ENCODE measurements around the gene MED13.

Gene MED13

DNA sequence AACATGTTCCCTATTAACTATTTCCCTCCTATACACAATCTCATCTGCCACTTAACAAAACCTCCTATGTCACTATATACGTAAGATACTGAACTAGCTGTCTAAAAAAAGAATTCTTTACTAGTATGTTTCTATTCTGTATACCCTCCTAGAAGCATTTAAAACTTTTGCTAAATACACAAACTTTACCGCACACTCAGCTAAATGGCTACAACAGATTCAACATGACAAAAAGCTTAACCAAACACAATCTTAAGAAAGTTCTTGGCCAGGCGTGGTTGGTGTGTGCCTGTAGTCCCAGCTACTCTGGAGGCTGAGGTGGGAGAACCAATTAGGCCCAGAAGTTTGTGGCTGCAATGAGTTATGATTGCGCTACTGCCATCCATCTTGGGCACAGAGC, 20.0 kb downstream of the MED13 start:
- no peak for FAIRE-seq

DNA sequence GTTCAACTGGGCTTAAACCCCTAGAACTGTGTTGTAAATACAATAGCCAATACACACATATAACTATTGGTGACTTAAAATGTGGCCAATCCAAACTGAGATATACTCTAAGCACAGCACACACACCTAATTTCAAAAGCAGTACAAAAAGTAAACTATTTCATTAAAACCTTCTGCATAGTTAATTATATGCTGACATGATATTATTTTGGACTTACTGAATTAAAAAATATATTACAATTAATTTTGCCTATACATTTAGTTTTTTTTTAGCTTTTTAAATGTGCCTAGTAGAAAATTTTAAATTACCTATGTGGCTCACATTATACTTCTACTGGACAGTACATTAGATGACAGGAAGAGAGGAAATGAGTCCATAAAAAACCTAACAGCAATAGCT, 21.5 kb downstream of the MED13 start:
- FAIRE-seq = no peak
- no peak for DNase-seq (ENCODE audit: insufficient read length, low spot score)
- TF ChIP-seq, protein P1, sequence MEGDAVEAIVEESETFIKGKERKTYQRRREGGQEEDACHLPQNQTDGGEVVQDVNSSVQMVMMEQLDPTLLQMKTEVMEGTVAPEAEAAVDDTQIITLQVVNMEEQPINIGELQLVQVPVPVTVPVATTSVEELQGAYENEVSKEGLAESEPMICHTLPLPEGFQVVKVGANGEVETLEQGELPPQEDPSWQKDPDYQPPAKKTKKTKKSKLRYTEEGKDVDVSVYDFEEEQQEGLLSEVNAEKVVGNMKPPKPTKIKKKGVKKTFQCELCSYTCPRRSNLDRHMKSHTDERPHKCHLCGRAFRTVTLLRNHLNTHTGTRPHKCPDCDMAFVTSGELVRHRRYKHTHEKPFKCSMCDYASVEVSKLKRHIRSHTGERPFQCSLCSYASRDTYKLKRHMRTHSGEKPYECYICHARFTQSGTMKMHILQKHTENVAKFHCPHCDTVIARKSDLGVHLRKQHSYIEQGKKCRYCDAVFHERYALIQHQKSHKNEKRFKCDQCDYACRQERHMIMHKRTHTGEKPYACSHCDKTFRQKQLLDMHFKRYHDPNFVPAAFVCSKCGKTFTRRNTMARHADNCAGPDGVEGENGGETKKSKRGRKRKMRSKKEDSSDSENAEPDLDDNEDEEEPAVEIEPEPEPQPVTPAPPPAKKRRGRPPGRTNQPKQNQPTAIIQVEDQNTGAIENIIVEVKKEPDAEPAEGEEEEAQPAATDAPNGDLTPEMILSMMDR (IDR thresholded peaks at IDR 0.05; ENCODE audit: insufficient read depth, missing control alignments) = no peak

More for the DNA sequence above, 20.0 kb downstream of the MED13 start:
- DNase-seq (ENCODE audit: insufficient read length, low spot score) = no peak
- TF ChIP-seq, protein P1 (IDR thresholded peaks at IDR 0.05; ENCODE audit: insufficient read depth, missing control alignments) = no peak

DNA sequence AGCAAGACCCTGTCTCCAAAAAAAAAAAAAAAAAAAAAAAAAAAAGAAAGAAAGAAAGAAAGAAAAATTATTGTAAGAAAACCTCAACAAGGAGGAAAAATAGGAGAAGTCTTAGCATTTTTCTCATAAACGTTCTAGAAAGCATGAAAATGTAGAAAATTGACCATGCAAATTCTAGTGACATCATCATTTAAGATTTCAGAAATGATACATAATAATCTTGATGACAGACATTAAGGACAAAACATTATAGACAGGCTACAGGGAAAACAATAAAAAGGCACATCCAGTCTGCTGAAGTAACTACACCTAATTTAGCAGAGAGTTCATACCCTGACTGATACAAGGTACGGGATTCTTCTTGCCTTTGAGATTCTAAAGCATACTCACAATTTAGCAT, 21.9 kb downstream of the MED13 start:
- FAIRE-seq (no peak), DNase-seq (ENCODE audit: insufficient read length, low spot score) (no peak)
- TF ChIP-seq, protein P1 (IDR thresholded peaks at IDR 0.05; ENCODE audit: insufficient read depth, missing control alignments) = no peak

DNA sequence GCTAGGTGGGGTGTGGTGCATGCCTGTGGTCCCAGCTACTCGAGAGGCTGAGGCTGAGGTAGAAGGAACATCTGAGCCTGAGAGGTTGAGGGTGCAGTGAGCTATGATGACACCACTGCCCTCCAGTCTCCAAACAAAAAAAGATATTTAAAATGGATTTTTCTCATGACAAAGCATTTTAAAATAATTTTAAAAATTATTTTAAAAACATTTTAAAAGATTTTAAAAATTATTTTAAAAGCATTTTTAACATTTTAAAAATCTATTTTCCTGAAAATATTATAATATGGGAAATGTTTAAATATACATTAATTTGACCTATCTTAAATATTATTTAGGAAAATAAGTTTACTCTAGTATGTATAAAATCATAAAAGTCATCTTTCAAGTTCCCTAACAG, 26.8 kb downstream of the MED13 start:
- TF ChIP-seq, protein P1 (IDR thresholded peaks at IDR 0.05; ENCODE audit: insufficient read depth, missing control alignments) = no peak
- FAIRE-seq (no peak), DNase-seq (ENCODE audit: insufficient read length, low spot score) (no peak)

DNA sequence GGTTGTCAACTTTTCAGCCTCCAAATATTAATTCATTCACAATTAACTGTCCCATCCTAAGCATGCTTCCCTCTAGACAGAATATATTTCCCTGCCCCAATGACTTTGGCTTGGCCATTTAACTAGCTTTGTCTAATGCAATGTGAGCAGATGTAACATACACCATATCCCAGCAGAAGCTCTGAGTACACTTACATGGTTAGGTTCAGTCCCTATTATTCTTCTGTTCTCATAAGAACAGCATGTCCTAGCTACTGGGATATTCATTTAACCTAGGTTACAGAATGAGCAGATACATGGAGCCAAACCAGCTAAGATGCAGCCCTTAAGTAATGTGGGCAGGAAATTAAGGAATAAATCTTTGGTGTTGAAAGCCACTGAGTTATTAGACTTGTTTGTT, 31.8 kb downstream of the MED13 start:
- no peak for FAIRE-seq

DNA sequence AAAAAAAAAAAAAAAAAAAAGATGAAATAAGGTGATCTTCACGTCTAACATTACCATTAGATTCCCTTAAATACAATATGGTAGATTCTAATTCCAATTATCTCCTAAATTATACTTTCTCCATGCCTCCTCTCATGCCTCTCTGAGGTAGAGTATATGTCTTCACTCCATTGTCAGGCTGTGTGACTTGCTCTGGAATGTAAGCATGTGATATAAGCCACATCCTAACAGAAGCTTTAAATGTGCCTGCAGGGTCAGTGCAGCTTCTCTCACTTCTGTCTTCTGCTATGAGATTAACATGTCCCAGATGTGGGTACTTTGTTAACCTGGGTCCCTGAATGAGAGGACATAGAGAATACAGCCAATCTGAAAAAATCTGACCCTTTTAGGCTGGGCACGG, 32.6 kb downstream of the MED13 start:
- no peak for FAIRE-seq
- TF ChIP-seq, protein P1 (IDR thresholded peaks at IDR 0.05; ENCODE audit: insufficient read depth, missing control alignments) = no peak
- DNase-seq (ENCODE audit: insufficient read length, low spot score) = no peak

More for the DNA sequence above, 31.8 kb downstream of the MED13 start:
- no peak for DNase-seq (ENCODE audit: insufficient read length, low spot score)
- TF ChIP-seq, protein P1 (IDR thresholded peaks at IDR 0.05; ENCODE audit: insufficient read depth, missing control alignments) = no peak

DNA sequence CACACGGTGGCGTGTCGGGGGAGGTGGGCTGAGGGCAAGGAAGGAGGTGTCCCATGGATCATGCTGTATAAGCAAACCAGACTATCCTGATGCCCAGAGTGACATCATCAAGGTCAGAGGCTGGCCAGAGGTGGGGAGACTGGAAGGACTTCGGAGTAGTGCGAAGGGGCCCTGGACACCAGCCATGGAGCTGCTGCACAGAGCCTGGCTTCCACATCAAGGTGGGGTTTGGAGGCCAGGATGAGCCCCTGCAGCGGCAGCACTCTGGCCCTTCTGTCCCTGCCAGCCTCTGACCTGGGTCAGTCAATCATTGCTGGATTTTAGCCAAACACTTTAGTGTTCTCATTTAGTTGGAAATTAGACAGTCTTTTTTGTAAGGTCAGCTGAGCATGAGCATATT, 34.8 kb downstream of the MED13 start:
- no peak for DNase-seq (ENCODE audit: insufficient read length, low spot score)

More for the DNA sequence above, 34.8 kb downstream of the MED13 start:
- FAIRE-seq = no peak
- TF ChIP-seq, protein P1 (IDR thresholded peaks at IDR 0.05; ENCODE audit: insufficient read depth, missing control alignments) = no peak
